Measurements from ENCODE around the gene PCBP3. TPM values are rescaled to one million over a fixed set of nuclear protein-coding genes. Genes with fewer than 3 reads are reported as not detected.

The PCBP3 gene
- total RNA-seq, 1 experiment from 2014 or later: 10.9 TPM

DNA sequence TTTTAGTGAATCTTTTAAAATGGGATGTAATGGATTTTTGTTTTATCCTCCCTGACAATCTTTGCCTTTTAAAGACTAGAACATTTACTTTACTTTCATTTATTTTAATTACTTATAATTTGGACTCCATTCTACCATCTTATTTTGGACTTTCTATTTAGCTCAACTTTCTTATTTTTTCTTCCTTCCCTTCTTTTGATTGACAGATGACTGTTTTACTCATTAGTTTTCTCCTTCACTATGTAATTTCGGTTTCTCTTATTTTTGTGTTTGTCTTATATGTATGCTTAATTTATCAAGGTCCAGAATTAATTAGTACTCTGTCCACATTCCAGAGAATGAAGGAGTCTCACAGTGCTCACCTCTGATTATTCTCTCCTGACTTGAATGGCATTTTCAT lies 109.9 kb downstream of the PCBP3 start:
- Mint-ChIP-seq H3K4me1 (peaks cover 0 to 2% of the 10 kb centered on the region in 2 experiments; a peak in 1 of 4 replicates), H3K27ac (no peak overlapping the region), H3K9me3 (no peaks in the 10 kb centered on the region; a peak in 1 of 5 replicates), H3K27me3 (ENCODE audit: low read depth) (no peaks in the 10 kb centered on the region; the same call in 1 of the 2 replicates), H3K4me3 (no peak overlapping the region), H3K36me3 (ENCODE audit: insufficient read depth in 1 of 3, low read depth in 3 of 3) (0 out of 7 replicates have a peak, but pooled peaks cover 0 to 3% (median 0%) of the 10 kb centered on the region in 3 experiments)
- Histone ChIP-seq H3T11ph (ENCODE audit: low read length) (no peak overlapping the region), H2BK20ac (ENCODE audit: low read depth, low read length, poor library complexity, severe bottlenecking) (no peak overlapping the region), H3K23ac (ENCODE audit: insufficient read length, low read depth, low read length) (no peak overlapping the region), H3K79me1 (ENCODE audit: insufficient read depth, low read depth, low read length, poor library complexity, severe bottlenecking) (no peaks in the 10 kb centered on the region), H2AK5ac (ENCODE audit: insufficient read length, low read length) (no peak overlapping the region), H3K9me3 (ENCODE audit: control insufficient read depth, low read depth, low read length) (no peaks in the 10 kb centered on the region), H3K23me2 (ENCODE audit: insufficient read length, low read depth, low read length, poor library complexity, severe bottlenecking) (peaks cover 4% of the 10 kb centered on the region), H4K5ac (ENCODE audit: insufficient read length, low read depth, low read length) (no peak overlapping the region), H3K4me1 (ENCODE audit: insufficient read depth, low read length) (no peaks in the 10 kb centered on the region; the same call in 1 of the 2 replicates), H3K4ac (ENCODE audit: low read depth, low read length) (no peak overlapping the region), H4K8ac (replicated peaks; ENCODE audit: insufficient read length, low read depth, low read length) (no peak overlapping the region), H2AFZ (ENCODE audit: low read length) (no peak overlapping the region), H2BK120ac (ENCODE audit: low read depth, low read length, poor library complexity, severe bottlenecking) (no peak overlapping the region), H3K27ac (ENCODE audit: insufficient read length, low read depth, low read length) (no peak overlapping the region), H3K27me3 (ENCODE audit: insufficient read depth, low read length) (no peaks in the 10 kb centered on the region), H3K56ac (ENCODE audit: insufficient read length, low read depth, low read length) (no peak overlapping the region), H4K20me1 (ENCODE audit: control insufficient read depth, insufficient read depth, insufficient read length) (no peaks in the 10 kb centered on the region), H2BK5ac (ENCODE audit: insufficient read length, low read length) (no peak overlapping the region), H4K91ac (ENCODE audit: insufficient read length, low read depth, low read length) (no peak overlapping the region), H2BK12ac (ENCODE audit: insufficient read length, low read depth, low read length) (no peak overlapping the region), H3K9ac (ENCODE audit: extremely low read depth, insufficient read length, low read length) (no peak overlapping the region), H3K14ac (ENCODE audit: insufficient read depth, low read length) (no peak overlapping the region), H3K4me2 (ENCODE audit: insufficient read depth, insufficient read length, low read length) (no peak overlapping the region), H3K18ac (ENCODE audit: insufficient read length, low read depth, low read length) (no peak overlapping the region), H3K79me2 (ENCODE audit: insufficient read depth, low read length) (no peaks in the 10 kb centered on the region), H2BK15ac (ENCODE audit: low read depth, low read length) (no peak overlapping the region)
- no peak for DNase-seq
- WGBS (ENCODE audit: extremely low coverage, insufficient read length, low lambda C conversion rate): no CpG with 5 or more reads among the region's 1 CpG
- TF ChIP-seq, protein P1, sequence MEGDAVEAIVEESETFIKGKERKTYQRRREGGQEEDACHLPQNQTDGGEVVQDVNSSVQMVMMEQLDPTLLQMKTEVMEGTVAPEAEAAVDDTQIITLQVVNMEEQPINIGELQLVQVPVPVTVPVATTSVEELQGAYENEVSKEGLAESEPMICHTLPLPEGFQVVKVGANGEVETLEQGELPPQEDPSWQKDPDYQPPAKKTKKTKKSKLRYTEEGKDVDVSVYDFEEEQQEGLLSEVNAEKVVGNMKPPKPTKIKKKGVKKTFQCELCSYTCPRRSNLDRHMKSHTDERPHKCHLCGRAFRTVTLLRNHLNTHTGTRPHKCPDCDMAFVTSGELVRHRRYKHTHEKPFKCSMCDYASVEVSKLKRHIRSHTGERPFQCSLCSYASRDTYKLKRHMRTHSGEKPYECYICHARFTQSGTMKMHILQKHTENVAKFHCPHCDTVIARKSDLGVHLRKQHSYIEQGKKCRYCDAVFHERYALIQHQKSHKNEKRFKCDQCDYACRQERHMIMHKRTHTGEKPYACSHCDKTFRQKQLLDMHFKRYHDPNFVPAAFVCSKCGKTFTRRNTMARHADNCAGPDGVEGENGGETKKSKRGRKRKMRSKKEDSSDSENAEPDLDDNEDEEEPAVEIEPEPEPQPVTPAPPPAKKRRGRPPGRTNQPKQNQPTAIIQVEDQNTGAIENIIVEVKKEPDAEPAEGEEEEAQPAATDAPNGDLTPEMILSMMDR (conservative IDR thresholded peaks at IDR 0.05): no peak
